ENCODE measurements around the gene CALCR.

Gene CALCR

DNA sequence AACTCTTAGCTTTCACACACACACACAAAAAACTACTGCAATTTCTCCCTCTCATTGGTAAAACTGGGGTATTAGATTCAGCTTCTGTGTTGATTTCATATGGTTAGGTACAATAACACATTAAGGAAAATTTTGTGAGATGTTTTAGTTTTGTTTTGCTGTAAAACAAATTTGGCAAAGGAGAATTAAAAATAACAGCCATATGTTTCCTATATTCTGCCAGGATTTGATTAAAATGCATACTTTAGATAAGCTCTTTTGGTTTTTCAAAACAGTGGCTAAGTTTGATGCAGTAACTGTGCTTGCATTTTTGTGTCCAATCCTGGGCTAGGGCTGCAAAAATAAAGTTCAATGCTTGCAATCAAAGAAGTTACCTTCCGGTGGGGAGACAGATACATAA is 126.3 kb downstream of the CALCR start:
- DNase-seq (ENCODE audit: low read depth in 3 of 3) = no peak

DNA sequence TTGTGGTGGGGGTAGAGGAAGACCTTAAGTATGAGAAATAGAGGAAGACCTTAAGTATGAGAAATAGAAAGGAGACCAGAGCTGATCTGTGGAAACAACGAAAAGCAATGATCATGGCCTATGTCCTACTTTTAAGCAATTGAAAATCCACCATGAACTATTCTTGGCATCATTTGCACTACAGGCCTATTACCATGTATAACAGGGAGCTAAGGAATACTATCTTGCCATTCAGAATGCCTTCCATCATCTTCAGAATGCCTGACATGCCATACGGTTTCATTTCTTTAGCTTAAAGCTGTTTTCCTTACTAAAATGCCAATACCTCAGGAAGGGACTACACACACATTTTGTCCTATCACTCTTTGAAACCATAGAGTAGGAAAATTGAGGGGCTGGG is 127.0 kb downstream of the CALCR start:
- no peak for DNase-seq (ENCODE audit: low read depth in 3 of 3)

- DNase-seq (ENCODE audit: low read depth in 3 of 3) = peak in 2 of 3 experiments; percentile 4 to 11
Observed at GRCh38 chr7:93442478-93443224, 131.9 kb downstream of the CALCR start.

- no peak for DNase-seq (ENCODE audit: low read depth in 3 of 3)
Observed at GRCh38 chr7:93435791-93436190, 138.7 kb downstream of the CALCR start.

DNA sequence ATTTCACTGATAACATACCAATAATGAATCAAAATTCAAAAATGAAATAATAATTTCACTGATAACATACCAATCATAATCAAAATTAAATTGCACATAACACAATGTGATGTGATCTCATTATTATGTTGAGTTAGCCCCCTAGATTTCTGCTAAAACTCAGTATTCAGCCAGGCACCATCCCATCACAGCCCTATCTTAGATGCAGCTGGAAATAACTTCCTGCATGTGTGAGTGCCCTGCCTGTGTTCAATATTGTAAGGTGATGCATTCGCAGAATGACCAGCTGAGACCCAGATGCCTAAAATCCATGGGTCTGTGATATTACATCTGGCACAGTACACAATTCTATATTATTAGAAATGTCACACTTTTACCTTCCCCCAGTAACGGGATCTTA is 142.4 kb downstream of the CALCR start:
- DNase-seq (ENCODE audit: low read depth in 3 of 3) = no peak

DNA sequence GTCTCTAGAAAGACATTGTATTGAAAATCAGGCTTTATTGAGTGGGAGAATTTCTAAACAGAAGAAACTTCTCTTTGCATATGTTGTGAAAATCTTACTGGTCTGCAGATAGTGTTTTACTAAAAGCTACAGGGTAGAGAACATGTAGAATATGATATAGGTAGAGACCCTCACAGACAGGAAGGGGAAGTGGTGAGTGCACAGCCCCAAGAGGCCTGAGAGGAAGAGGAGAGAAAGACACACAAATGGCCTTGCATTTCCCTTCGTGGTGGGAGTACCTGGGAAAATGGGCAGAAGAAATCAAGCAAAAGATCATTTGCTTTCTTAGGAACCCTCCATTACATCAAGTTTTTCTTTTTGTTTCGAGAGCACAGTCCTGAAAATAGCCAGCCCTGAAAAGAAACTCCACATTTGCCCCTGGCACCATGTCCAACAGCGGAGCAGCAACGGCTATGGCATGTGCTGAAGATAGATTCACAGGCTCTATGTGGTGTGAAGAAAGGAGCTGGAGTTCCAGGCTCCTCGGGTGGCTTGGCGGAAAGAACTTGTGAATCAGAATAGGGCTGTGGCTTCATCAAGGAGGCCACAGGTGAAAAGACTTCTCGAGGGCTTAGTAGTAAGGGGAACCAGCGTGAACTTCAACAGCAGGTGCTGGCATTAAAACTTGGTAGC is 143.5 kb downstream of the CALCR start:
- DNase-seq (ENCODE audit: low read depth in 3 of 3) = no peak

GRCh38 chr7:93429563-93429962 is 145.0 kb downstream of the CALCR start:
- DNase-seq (ENCODE audit: low read depth in 3 of 3) = no peak

DNA sequence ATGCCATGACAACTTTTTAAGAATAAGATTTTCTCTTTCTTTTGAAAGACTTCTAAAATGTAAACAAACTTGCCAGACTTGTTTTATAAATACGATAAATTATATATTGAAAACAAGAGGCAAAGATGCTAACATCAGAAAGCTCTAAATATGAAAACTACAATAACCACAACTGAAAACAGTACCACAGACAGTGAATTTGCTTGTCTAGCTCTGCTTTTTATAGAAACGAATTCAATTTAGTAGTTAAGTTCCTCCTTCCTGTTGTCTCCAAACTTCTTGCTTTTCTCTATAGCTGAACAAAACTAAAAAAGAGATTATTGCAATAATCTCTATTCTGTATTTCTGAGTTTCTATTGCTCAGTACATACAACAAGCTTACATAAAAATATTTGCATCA is 147.4 kb downstream of the CALCR start:
- no peak for DNase-seq (ENCODE audit: low read depth in 3 of 3)

DNA sequence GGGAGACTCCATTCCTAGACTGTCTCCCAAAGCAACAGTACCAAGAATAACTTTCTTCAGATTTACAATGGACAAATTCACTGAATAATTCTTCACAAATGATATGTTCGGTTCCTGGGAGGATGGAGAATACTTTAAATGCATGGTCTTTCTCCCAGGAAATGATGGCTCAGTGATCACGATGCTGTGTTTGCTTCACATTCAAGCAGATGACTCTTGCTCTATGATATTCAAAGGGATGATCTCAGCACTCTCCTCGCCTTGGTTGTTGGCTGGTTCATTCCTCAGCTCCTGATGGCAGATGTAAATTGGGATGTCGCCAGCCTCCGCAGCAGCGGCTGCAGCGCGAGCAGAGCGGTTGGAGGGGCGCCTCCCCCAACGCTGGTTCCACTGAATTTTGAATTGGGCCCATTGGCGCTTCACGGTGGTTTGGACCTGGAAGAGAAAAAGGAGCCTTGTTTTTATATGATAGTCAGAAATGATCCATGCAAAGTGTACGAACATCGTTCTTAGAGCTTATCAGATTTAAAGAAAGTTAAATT is 148.3 kb downstream of the CALCR start:
- no peak for DNase-seq (ENCODE audit: low read depth in 3 of 3)

- DNase-seq (ENCODE audit: low read depth in 3 of 3) = no peak
Observed at GRCh38 chr7:93414574-93414973, 159.9 kb downstream of the CALCR start.

DNA sequence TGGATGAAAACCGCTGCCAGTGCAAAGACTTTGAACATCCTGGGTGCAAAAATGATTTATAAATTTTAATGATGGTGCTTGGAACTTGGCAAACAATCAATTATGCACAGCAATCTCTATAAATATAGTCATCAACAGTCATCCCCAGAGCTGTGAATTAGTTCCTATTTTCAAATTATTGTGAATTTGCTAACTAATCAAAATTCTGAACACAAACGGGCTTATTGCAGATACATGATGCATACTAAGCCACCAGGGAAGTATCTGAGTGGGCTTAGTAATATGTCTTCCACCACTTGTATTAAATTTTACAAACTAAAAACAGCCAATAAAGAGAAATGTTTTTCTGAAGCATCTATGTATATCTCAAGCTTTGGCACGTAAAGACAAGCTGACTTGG is 165.2 kb downstream of the CALCR start:
- DNase-seq (ENCODE audit: low read depth in 3 of 3) = no peak

DNA sequence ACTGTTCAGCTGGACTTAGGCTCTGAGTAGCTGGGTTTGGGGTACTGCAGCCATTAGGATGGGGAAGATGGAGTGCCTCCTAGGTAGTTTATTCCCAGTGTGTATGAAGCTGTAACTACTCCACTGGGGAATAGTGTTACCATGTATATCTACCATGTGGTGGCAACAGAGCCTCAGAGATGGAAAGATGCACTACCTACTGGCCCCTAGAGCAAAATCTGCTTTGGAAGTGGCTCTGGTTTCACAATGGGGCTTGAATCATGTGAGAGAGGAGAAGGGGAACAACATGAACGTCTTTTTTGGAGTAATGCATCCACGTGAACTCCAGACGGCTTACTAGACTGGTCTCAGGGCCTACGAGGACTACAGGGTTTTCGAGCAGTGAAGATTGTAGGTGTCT is 167.3 kb downstream of the CALCR start:
- DNase-seq (ENCODE audit: low read depth in 3 of 3) = no peak

- DNase-seq (ENCODE audit: low read depth in 3 of 3) = no peak
Observed at GRCh38 chr7:93402944-93403343, 171.6 kb downstream of the CALCR start.

DNA sequence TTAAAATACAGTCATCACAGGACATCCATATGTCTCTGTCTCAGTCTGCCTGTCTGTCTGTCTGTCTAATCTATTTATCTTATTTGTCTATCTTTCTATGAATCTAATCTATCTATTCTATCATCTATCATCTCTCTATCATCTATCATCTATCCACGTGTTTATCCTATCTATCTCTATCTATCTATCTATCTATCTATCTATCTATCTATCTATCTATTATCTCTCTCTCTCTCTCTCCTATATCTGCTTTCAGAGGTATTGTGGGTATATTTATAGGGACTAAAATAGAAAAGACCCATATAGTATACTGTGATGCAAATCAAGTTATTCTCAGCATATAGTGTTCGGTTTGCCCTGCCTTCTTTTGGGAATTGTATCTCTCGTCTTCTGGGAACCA is 174.9 kb downstream of the CALCR start:
- no peak for DNase-seq (ENCODE audit: low read depth in 3 of 3)

- DNase-seq (ENCODE audit: low read depth in 3 of 3) = no peak
Observed at GRCh38 chr7:93392984-93393383, 181.5 kb downstream of the CALCR start.

DNA sequence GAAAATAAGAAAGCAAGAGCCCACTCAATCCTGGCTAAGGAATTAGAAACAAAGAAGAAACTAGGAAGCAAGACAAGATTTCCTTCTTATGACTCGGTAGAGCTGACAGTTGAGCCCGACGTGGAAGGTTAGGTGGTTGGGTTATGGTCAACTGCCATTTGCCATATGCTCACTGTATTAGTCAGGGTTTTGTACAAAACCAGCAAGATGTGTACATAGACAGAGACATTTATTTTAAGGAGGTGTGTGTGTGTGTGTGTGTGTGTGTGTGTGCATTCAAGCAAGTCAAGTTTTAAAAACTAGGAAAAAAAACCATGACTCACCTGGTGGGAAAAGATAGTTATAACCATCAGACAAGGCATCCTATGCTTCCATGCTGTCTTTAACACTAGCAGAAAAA is 183.9 kb downstream of the CALCR start:
- DNase-seq (ENCODE audit: low read depth in 3 of 3) = no peak

DNA sequence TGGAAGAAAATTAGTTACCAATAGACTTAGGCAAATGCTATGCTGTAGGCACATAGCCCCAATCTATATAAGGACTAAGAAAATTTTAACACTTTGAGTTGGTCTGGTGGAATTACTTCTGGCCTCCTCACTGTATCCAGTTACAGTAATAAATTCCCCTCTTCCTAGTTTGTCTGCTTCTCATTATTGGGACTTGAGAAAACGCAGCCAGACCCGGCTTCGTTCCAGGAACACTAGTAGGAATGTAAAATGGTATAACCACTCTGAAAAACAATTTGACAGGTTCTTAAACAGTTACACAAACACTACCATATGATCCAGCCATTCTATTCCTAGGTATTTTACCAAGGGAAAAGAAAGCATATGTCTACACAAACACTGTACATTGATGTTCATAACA is 192.2 kb downstream of the CALCR start:
- no peak for DNase-seq (ENCODE audit: low read depth in 3 of 3)

DNA sequence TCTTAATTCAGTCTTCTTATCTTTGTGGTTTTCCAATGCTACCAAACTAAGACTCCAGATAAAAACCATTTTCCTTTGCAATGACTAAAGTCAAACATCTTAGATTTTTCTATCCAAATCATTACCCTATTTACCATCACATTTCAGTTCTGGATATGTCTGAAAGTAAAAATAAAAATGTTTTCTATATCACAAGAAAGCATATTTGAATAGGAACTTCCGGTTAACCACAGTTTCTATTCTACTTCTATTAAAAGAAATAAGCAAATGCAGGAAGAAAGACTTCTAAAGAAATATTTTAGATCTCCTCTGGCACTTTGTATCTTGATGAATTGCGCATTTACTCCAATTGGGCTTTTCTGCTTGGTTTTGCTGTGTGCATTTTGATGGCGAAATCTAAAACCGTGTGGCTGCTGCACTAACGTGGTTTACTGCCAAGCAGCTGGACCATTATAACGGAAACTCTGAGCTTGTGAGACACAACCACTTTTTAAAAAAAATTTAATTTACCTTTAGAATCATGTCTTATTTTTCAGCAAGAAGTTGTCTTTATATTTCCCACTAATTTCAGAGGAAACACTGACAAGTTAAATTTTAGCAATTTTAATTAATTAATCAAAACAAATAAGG is 196.3 kb downstream of the CALCR start:
- no peak for DNase-seq (ENCODE audit: low read depth in 3 of 3)

DNA sequence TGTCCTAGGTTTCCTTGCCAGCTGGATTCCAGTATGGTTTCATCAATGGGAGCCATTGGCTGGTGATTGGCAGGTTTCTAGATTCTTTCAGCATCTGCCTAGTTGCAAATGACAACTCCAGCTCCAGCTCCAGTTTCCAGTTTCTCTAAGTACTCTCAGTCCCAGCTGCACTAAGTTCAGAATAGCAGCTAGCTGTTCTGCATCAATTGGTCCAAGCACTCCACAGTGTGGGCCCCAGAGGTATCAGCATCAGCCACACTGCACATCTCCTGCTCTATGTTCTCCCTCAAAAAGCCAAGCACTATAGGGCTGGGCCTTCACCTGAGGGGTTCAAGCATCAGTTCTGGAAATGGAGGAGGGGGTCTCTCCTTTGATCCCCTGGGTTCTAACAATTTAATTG is 198.9 kb downstream of the CALCR start:
- no peak for DNase-seq (ENCODE audit: low read depth in 3 of 3)
